K562 (cell line): ENCODE data around the gene HADH. TPM values are rescaled to one million over a fixed set of nuclear protein-coding genes. Genes with fewer than 3 reads are reported as not detected.

Source experiments
- BDP1 ChIP-seq: IDR thresholded peaks from 3 replicates; pipeline ENCODE4 v1.6.1; 2011; ENCODE audit not compliant: insufficient read length, insufficient read depth
- BRD4 ChIP-seq: fragments of 200-600 bp; sonication (generic); IDR thresholded peaks from 2 replicates; pipeline ENCODE4 v1.6.1; 2017; ENCODE audit warnings: inconsistent platforms
- CHD7 ChIP-seq: fragments of 200-600 bp; sonication (generic); IDR thresholded peaks from one replicate; pipeline ENCODE4 v1.6.1; 2012; ENCODE audit warnings: mild to moderate bottlenecking, low read depth, low read length, inconsistent platforms
- DACH1 ChIP-seq: fragments of 450-650 bp; IDR thresholded peaks from 2 replicates; pipeline ENCODE4 v1.6.1; 2018; ENCODE audit not compliant: partially characterized antibody
- EP400 ChIP-seq: fragments of 450-650 bp; IDR thresholded peaks from 2 replicates; pipeline ENCODE4 v1.6.1; 2017; ENCODE audit warnings: antibody characterized with exemption, mild to moderate bottlenecking, moderate library complexity
- ETV6 ChIP-seq, 3 experiments: fragments of 150-350 bp in 1 of 3; sonication (generic) in 1 of 3; formaldehyde crosslinking in 1 of 3; IDR thresholded peaks; 2 replicates each; pipeline versions ENCODE4 v1.6.1 to v1.8.0; 2014 to 2022; ENCODE audit warnings: borderline replicate concordance in 2 of 3, low read depth in 2 of 3, antibody characterized with exemption in 1 of 3, low read length in 1 of 3, mild to moderate bottlenecking in 1 of 3, missing genetic modification reagents in 1 of 3
- FOXA1 ChIP-seq: fragments of 450-650 bp; IDR thresholded peaks from 2 replicates; pipeline ENCODE4 v1.6.1; 2016; ENCODE audit warnings: mild to moderate bottlenecking, borderline replicate concordance
- MNT ChIP-seq, 2 experiments: fragments of 450-650 bp; conservative IDR thresholded peaks; 2 replicates each; pipeline ENCODE4 v1.6.1; 2017; ENCODE audit warnings: mild to moderate bottlenecking in 2 of 2, moderate library complexity in 2 of 2
- NFATC3 ChIP-seq: fragments of 450-650 bp; IDR thresholded peaks from 2 replicates; pipeline ENCODE4 v1.6.1; 2017; ENCODE audit warnings: mild to moderate bottlenecking
- PTRF ChIP-seq: fragments of 450-650 bp; IDR thresholded peaks from 2 replicates; pipeline ENCODE4 v1.6.1; 2016; ENCODE audit warnings: mild to moderate bottlenecking, missing genetic modification characterization, missing compliant biosample characterization
- TCF3 ChIP-seq: sonication (generic); formaldehyde crosslinking; IDR thresholded peaks from 2 replicates; pipeline ENCODE4 v1.4.0; 2020; ENCODE audit warnings: mild to moderate bottlenecking, missing genetic modification reagents
- THRAP3 ChIP-seq: fragments of 450-650 bp; IDR thresholded peaks from 2 replicates; pipeline ENCODE4 v1.6.1; 2016; ENCODE audit warnings: mild to moderate bottlenecking, inconsistent platforms, borderline replicate concordance
- THRB ChIP-seq: fragments of 450-650 bp; formaldehyde crosslinking; conservative IDR thresholded peaks from 2 replicates; pipeline ENCODE4 v1.4.0; 2022; ENCODE audit warnings: mild to moderate bottlenecking, missing genetic modification characterization
- polyA plus RNA-seq, 8 experiments: library from polyadenylated mRNA; depleted of rRNA in 4 of 8; stranded (reverse) in 5 of 8; unstranded in 3 of 8; fragments of >200 nt; fragmentation: Nextera tagmentation in 2 of 8; fragmentation: Illumina TruSeq in 1 of 8; extraction: Ambion mirVana in 2 of 8; extraction: Trizol in 1 of 8; gene quantifications; 2 replicates each; pipeline versions ENCODE4 v1.2.1 to v1.2.3, GENCODE V29; 2011 to 2014; ENCODE audit warnings: inconsistent platforms in 1 of 8, missing spikeins in 1 of 8
- total RNA-seq, 7 experiments: library from RNA; depleted of rRNA in 6 of 7; stranded (reverse); fragments of >200 nt in 6 of 7; fragmentation: Illumina TruSeq in 2 of 7; extraction: Trizol in 2 of 7; gene quantifications; 2 replicates each; pipeline versions ENCODE4 v1.2.1 to v1.2.3, GENCODE V29; 2011 to 2021; ENCODE audit warnings: low replicate concordance in 1 of 7

HADH gene
- total and polyA plus RNA-seq, 9 of the 15 experiments (the other 6 are each of a cell fraction or from before 2014, with no cell fraction given): 9.4 to 73.3 (median 32.8) TPM

GRCh38 chr4:107989537-107990386 lies at the start of gene HADH (continued):
- peak; percentile 87 to 94 for TF ChIP-seq MNT (conservative IDR thresholded peaks at IDR 0.05)
- TF ChIP-seq DACH1: peak; percentile 44
- TF ChIP-seq BRD4: no peak
- no peak for TF ChIP-seq NFATC3
- no peak for TF ChIP-seq FOXA1
- TF ChIP-seq CHD7: no peak
- TF ChIP-seq EP400: peak; percentile 71; the same call in 1 of the 2 replicates
- no peak for TF ChIP-seq TCF3 (CRISPR knock-in tag)
- TF ChIP-seq BDP1: no peak
- TF ChIP-seq THRB: no peak
- TF ChIP-seq ETV6 (IDR thresholded peaks at IDR 0.05; ENCODE audit: borderline replicate concordance in 1 of 2, low read depth in 2 of 2, low read length in 1 of 2): no peak
- 0 out of 2 replicates have a peak, but pooled peaks have one; percentile 51 for TF ChIP-seq ETV6 (CRISPR knock-in tag; IDR thresholded peaks at IDR 0.05; ENCODE audit: borderline replicate concordance)
- TF ChIP-seq THRAP3: no peak
- no peak for TF ChIP-seq PTRF (tag)
